ENCODE measurements around the gene P2RY11. TPM values are rescaled to one million over a fixed set of nuclear protein-coding genes. Genes with fewer than 3 reads are reported as not detected.

Gene P2RY11
- total and polyA plus RNA-seq, 12 donors: 0.77 to 21.5 (median 6.5) TPM

DNA sequence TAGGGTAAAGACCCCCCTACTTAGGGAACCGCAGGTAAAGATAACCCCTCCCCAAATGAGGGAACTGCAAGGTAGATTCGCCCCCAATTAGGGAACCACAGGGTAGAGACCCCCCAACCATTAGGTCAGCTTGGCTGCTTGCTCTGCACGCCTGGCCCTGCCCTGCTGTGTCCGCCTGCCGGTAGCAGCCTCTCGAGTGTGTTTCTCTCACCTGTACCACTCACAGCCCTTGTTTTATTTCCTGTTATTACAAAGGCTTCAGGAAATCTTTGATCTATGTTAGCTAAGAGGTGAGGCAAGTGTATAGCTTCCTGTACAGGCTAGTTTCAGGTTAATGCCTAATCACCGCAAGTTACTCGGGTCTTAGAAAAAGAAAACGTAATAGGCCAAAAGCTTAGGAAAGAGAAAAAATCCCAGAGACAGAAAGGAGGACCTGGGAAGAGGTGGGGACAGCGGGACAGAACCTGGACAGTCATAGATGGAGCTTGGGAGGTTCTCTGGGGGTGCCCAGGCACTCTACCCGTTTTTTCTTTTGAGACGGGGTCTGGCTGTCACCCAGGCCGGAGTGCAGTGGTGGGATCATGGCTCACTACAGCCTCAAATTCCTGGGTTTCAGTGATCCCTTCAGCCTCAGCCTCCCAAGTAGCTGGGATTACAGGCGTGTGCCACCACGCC, 31.3 kb downstream of the P2RY11 start:
- Histone ChIP-seq H3K27ac (no peak overlapping the region), H3K4me3 (no peak overlapping the region), H3K9me3 (replicated peaks in 1 of 3) (no peaks in the 10 kb centered on the region), H3K36me3 (replicated peaks in 1 of 2) (peaks cover 0 to 97% of the 10 kb centered on the region in 2 donors), H3K4me1 (replicated peaks in 1 of 2) (no peaks in the 10 kb centered on the region), H3K27me3 (no peaks in the 10 kb centered on the region)
- WGBS, 4 donors: 75 to 94% (median 88%) methylated on average over 14 to 15 of the region's 15 CpGs
- no peak for TF ChIP-seq POLR2A (IDR thresholded peaks at IDR 0.05)
- TF ChIP-seq, protein P1, sequence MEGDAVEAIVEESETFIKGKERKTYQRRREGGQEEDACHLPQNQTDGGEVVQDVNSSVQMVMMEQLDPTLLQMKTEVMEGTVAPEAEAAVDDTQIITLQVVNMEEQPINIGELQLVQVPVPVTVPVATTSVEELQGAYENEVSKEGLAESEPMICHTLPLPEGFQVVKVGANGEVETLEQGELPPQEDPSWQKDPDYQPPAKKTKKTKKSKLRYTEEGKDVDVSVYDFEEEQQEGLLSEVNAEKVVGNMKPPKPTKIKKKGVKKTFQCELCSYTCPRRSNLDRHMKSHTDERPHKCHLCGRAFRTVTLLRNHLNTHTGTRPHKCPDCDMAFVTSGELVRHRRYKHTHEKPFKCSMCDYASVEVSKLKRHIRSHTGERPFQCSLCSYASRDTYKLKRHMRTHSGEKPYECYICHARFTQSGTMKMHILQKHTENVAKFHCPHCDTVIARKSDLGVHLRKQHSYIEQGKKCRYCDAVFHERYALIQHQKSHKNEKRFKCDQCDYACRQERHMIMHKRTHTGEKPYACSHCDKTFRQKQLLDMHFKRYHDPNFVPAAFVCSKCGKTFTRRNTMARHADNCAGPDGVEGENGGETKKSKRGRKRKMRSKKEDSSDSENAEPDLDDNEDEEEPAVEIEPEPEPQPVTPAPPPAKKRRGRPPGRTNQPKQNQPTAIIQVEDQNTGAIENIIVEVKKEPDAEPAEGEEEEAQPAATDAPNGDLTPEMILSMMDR (IDR thresholded peaks at IDR 0.05): no peak
- intact Hi-C loops (cut with DNase I): no loop called here
- no peak for DNase-seq

GRCh38 chr19:10143681-10144080, 32.2 kb downstream of the P2RY11 start:
- DNase-seq: no peak
- no peaks in the 10 kb centered on the region for H3K9me3 ChIP-seq (replicated peaks in 1 of 3)
- no peak overlapping the region for H3K27ac ChIP-seq
- 80 to 95% (median 93%) methylated on average over 7 to 11 of the region's 11 CpGs for WGBS, 4 donors
- intact Hi-C loops (cut with DNase I): no loop called here
- no peaks in the 10 kb centered on the region for H3K27me3 ChIP-seq
- no peak overlapping the region for H3K4me3 ChIP-seq
- TF ChIP-seq, protein P1 (IDR thresholded peaks at IDR 0.05): no peak
- no peak for TF ChIP-seq POLR2A (IDR thresholded peaks at IDR 0.05)
- H3K36me3 ChIP-seq (replicated peaks in 1 of 2): peaks cover 0 to 92% of the 10 kb centered on the region in 2 donors
- no peaks in the 10 kb centered on the region for H3K4me1 ChIP-seq (replicated peaks in 1 of 2)

DNA sequence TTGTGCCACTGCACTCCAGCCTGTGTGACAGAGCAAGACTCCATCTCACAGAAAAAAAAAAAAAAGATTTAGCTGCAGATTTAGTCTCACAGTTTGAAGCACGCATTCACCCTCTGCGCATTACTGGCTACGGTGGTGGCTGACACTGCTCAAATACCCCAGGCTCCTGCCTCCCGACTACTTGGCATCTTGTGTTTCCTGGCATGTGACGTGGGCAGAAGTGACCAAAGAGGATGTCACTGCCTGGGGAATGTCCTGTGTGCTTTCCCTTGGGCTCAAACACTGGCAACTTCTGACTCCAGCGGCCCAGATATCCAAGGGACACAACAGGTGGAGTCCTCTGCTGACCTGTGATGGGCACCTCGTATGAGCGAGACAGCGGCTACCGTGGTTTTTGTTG, 32.9 kb downstream of the P2RY11 start:
- no peaks in the 10 kb centered on the region for H3K27me3 ChIP-seq
- H3K27ac ChIP-seq: no peak overlapping the region
- DNase-seq: no peak
- H3K36me3 ChIP-seq (replicated peaks in 1 of 2): peaks cover 0 to 92% of the 10 kb centered on the region in 2 donors
- no peaks in the 10 kb centered on the region for H3K4me1 ChIP-seq (replicated peaks in 1 of 2)
- no peaks in the 10 kb centered on the region for H3K9me3 ChIP-seq (replicated peaks in 1 of 3)
- intact Hi-C loops (cut with DNase I): no loop called here
- WGBS, 4 donors: 87 to 96% (median 91%) methylated on average over 10 of the region's 10 CpGs
- TF ChIP-seq, protein P1 (IDR thresholded peaks at IDR 0.05): no peak
- no peak for TF ChIP-seq POLR2A (IDR thresholded peaks at IDR 0.05)
- no peak overlapping the region for H3K4me3 ChIP-seq

- Histone ChIP-seq H3K27me3 (no peaks in the 10 kb centered on the region), H3K4me3 (no peak overlapping the region), H3K4me1 (replicated peaks in 1 of 2) (no peaks in the 10 kb centered on the region), H3K9me3 (replicated peaks in 1 of 3) (no peaks in the 10 kb centered on the region), H3K36me3 (replicated peaks in 1 of 2) (peaks cover 0 to 92% of the 10 kb centered on the region in 2 donors), H3K27ac (no peak overlapping the region)
- TF ChIP-seq, protein P1 (IDR thresholded peaks at IDR 0.05): no peak
- no peak for TF ChIP-seq POLR2A (IDR thresholded peaks at IDR 0.05)
- WGBS, 4 donors: 84 to 97% (median 97%) methylated on average over 3 to 10 of the region's 10 CpGs
- no peak for DNase-seq
- intact Hi-C loops (cut with DNase I): no loop called here
These were observed 33.5 kb downstream of the P2RY11 start for GRCh38 chr19:10145031-10145430.
